ENCODE results near the gene MGAM2. TPM values are rescaled to one million over a fixed set of nuclear protein-coding genes. Genes with fewer than 3 reads are reported as not detected.

Gene MGAM2
- total RNA-seq, 2 experiments from 2014 or later = not detected

DNA sequence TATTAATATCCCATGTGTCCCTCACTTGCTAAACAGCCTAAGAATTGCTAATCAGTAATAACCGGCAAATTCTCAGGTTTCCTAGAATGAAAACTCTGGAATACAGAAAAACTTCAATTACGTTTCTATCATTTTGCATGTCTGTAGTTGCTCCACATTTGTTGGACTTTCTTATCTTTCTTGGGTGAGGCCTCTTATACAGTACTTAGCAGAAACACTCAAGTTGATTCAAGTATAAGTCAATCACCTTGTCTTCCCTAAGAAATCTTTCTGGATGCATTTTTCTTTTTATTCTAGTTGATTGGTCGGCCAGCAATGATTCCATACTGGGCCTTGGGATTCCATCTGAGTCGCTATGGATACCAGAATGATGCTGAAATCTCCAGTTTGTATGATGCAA is 61.4 kb downstream of the MGAM2 start:
- POLR2A ChIA-PET = no interaction called here
- CTCF ChIA-PET = no interaction called here

GRCh38 chr7:142174441-142174840 is 62.9 kb downstream of the MGAM2 start:
- POLR2A ChIA-PET = no interaction called here
- CTCF ChIA-PET = no interaction called here

GRCh38 chr7:142175594-142175993 is 64.1 kb downstream of the MGAM2 start:
- ChIA-PET POLR2A (no interaction called here), CTCF (no interaction called here)

DNA sequence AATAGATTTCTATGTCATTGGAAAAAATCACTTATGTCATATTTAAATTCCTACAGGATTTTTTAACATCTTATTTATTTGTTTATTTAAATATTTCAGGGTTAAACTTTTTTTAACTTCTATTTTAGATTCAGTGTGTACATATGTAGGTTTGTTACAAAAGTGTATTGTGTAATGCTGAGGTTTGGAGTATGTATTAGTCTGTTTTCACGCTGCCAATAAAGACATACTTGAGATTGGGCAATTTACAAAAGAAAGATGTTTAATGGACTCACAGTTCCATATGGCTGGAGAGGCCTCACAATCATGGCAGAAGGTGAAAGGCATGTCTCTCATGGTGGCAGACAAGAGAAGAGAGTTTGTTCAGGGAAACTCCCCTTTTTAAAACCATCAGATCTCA is 65.4 kb downstream of the MGAM2 start:
- POLR2A ChIA-PET = no interaction called here
- CTCF ChIA-PET = no interaction called here

DNA sequence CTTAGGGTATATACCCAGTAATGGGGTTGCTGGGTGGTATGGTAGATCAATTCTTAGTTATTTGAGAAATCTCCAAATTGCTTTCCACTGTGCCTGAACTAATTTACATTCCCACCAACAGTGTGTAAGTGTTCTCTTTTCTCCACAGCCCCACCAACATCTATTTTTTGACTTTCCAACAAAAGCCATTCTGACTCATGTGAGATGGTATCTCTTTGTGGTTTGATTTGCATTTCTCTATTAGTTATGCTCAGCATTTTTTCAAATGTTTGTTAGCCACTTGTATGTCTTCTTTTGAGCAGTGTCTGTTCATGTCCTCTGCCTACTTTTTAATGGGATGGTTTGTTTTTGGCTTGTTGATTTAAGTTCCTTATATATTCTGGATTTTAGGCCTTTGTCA is 66.4 kb downstream of the MGAM2 start:
- POLR2A ChIA-PET = no interaction called here
- CTCF ChIA-PET = no interaction called here

GRCh38 chr7:142180426-142180825 is 68.9 kb downstream of the MGAM2 start:
- ChIA-PET CTCF (no interaction called here), POLR2A (no interaction called here)

- CTCF ChIA-PET = no interaction called here
- POLR2A ChIA-PET = no interaction called here
Observed at GRCh38 chr7:142181211-142181610, 69.7 kb downstream of the MGAM2 start.

- CTCF ChIA-PET = no interaction called here
Observed at GRCh38 chr7:142181966-142182365, 70.4 kb downstream of the MGAM2 start.

GRCh38 chr7:142185069-142185468 is 73.6 kb downstream of the MGAM2 start:
- CTCF ChIA-PET = no interaction called here
- POLR2A ChIA-PET = no interaction called here

More at GRCh38 chr7:142181966-142182365, 70.4 kb downstream of the MGAM2 start:
- POLR2A ChIA-PET = no interaction called here

DNA sequence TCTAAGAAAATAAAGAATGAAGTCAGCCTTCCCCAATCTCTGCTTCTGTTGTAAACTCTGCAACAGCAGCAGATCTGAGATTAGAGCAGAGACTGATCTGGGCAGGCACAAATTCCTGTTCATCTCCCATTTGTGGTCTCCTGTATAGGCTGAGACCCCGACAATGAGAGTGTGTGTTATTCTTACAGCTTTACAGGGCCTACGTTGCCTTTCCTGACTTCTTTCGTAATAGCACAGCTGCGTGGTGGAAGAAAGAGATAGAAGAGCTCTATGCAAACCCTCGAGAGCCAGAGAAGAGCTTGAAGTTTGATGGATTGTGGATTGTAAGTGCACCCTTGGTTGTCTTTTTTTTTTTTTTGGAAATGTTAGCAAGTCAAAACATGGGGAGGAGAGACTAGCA is 74.3 kb downstream of the MGAM2 start:
- ChIA-PET POLR2A (no interaction called here), CTCF (no interaction called here)

GRCh38 chr7:142188154-142188553 is 76.6 kb downstream of the MGAM2 start:
- ChIA-PET CTCF (no interaction called here), POLR2A (no interaction called here)

- ChIA-PET CTCF (no interaction called here), POLR2A (no interaction called here)
Observed at GRCh38 chr7:142188846-142189245, 77.3 kb downstream of the MGAM2 start.

- POLR2A ChIA-PET = no interaction called here
- CTCF ChIA-PET = no interaction called here
Observed at GRCh38 chr7:142194201-142194600, 82.7 kb downstream of the MGAM2 start.

DNA sequence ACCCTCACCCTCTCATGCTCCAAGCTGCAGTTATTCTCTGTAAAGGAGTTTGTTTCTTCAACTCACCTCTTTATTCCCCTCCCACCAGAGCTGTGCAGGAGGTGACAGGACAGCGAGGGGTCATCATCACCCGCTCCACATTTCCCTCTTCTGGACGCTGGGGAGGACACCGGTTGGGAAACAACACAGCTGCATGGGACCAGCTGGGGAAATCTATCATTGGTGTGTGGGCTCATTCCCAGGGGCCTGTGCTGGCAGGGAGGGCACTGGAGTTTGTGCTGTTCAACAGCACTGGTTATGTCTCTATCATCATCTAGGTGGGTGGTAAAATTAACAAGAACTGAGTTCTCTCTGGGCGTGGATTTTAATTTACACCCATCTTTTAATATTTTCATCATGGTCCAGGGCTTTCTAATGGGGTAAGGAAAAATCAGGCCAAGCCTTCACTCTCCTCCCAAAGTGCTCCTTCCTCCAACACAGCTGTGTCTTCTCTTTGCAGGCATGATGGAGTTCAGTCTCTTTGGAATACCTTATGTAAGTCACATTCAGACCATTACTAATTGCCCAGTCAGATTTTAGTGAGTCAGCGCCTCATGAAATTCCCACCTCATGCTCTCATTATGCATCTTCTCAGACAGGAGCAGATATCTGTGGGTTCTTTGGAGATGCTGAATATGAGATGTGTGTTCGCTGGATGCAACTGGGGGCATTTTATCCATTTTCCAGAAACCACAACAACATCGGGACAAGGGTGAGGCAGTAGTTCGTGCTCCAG is 84.7 kb downstream of the MGAM2 start:
- POLR2A ChIA-PET = no interaction called here
- CTCF ChIA-PET = interaction anchor here (1.2 kb wide), 1 partner anchor 97 kb away, joined by 3 read pairs; no protein-coding TSS in a partner anchor

- POLR2A ChIA-PET = no interaction called here
- CTCF ChIA-PET = no interaction called here
Observed at GRCh38 chr7:142200206-142200605, 88.7 kb downstream of the MGAM2 start.

GRCh38 chr7:142228537-142229104 is 117.1 kb downstream of the MGAM2 start:
- CTCF ChIA-PET = no interaction called here
- POLR2A ChIA-PET = no interaction called here

DNA sequence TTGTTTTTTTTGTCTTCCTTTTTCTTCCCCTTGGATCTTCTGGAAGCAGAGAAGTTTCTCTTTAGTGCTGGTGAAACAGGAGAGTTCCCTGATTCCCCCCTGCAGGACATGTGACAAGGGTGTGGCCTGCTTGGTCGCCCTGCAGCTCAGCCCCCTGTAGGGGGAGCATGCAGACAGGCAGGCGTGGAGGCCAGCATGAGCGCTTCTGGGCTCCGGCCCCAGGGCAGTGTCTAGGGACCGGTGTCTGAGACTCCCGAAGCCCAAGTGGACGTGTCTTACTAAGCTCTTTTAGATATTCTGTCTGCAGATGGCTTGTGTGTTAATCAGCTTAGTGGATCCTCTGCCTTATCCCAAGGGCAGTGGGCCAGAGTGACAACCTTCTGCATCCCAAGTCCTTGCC is 120.2 kb downstream of the MGAM2 start:
- ChIA-PET POLR2A (no interaction called here), CTCF (interaction anchor here (0.6 kb wide), 1 partner anchor 942 kb away, joined by 3 read pairs; no protein-coding TSS in a partner anchor)

DNA sequence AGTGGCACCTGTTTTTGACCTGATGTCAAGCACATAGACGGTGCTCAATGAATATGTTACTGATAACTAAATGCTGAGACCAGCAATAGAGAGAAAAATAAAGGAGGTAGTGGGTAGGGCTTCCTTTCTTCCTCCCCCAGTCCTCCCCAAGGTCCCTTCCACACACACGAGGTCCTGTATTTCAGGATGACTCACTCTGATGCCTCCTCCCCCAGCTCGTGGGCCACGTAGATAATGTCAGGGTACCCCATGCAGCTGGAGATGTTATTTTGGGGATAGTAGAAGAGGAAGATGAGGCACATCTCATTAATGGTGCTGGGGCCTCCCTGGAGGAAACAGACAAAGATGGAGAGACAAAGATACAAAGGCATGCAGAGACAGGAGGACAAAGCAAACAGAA is 129.0 kb downstream of the MGAM2 start:
- ChIA-PET CTCF (interaction anchor here (1.3 kb wide), 1 partner anchor 264 kb away, joined by 4 read pairs; no protein-coding TSS in a partner anchor), POLR2A (no interaction called here)

DNA sequence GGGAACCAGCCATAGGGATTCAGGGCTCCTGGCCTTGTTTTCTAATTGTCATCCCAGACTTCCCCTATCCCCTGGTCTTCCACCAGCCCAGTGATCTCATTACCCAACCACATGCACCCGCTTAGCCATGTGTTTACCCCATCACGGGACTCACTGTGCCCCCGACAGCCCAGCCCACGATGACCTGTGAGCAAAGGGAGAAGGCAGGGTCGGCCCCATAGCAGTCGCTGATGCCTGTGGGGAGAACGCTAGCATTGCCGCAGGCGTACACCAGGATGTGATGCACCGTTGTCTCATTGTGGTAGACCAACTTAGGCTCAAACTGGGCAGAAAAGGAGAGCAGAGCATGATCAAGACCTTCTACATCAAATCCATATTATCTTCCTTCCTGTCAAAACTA is 132.3 kb downstream of the MGAM2 start:
- POLR2A ChIA-PET = no interaction called here
- CTCF ChIA-PET = no interaction called here

GRCh38 chr7:142248166-142249160 is 136.9 kb downstream of the MGAM2 start:
- CTCF ChIA-PET = interaction anchor here (0.7 kb wide), 1 partner anchor 256 kb away, joined by 4 read pairs; no protein-coding TSS in a partner anchor
- POLR2A ChIA-PET = no interaction called here

- POLR2A ChIA-PET = no interaction called here
Observed at GRCh38 chr7:142249918-142250317, 138.4 kb downstream of the MGAM2 start.

More at GRCh38 chr7:142249918-142250317, 138.4 kb downstream of the MGAM2 start:
- CTCF ChIA-PET = no interaction called here

Data from activated CD8-positive, alpha-beta memory T cell treated with anti-CD3 and anti-CD28 coated beads for 36 hours (primary cell).